Adrenal gland (tissue), 12 donors: ENCODE results near the gene SLC19A1. TPM values are rescaled to one million over a fixed set of nuclear protein-coding genes. Genes with fewer than 3 reads are reported as not detected.
A peak's percentile ranks its signal among the peaks of the same experiment; 100 is the strongest.

Experiments
- DNase-seq, 7 donors: peaks; one replicate each; pipeline ENCODE4 v3.0.0-alpha.2; 2019 to 2020
- H3K27ac ChIP-seq, 5 donors: fragments of 200-600 bp; sonication (generic) in 4 of 5; 1 replicate in 3 of 5; 2 replicates in 2 of 5; pipeline versions ENCODE4 v1.5.1 to v1.8.0; 2016 to 2020; ENCODE audit warnings: mild to moderate bottlenecking in 1 of 5
- H3K27me3 ChIP-seq: fragments of 200-600 bp; 2 replicates; pipeline ENCODE4 v1.8.0; 2021
- H3K36me3 ChIP-seq, 2 donors: fragments of 200-600 bp; replicated peaks in 1 of 2; 1 replicate in 1 of 2; 2 replicates in 1 of 2; pipeline versions ENCODE4 v1.5.1 to v1.8.0; 2018 to 2022
- H3K4me1 ChIP-seq, 2 donors: fragments of 200-600 bp; replicated peaks in 1 of 2; 1 replicate in 1 of 2; 2 replicates in 1 of 2; pipeline versions ENCODE4 v1.5.1 to v1.8.0; 2018 to 2021
- H3K4me3 ChIP-seq, 4 donors: fragments of 200-600 bp; sonication (generic) in 3 of 4; one replicate each; pipeline ENCODE4 v1.5.1; 2016 to 2018
- H3K9me3 ChIP-seq, 3 donors: fragments of 200-600 bp; sonication (generic) in 1 of 3; replicated peaks in 1 of 3; 1 replicate in 2 of 3; 2 replicates in 1 of 3; pipeline versions ENCODE4 v1.5.1 to v1.8.0; 2016 to 2021
- CTCF ChIP-seq, 6 experiments: fragments of 450-650 bp in 4 of 6; fragments of 200-600 bp in 2 of 6; sonication (generic) in 1 of 6; IDR thresholded peaks; 1 replicate in 5 of 6; 2 replicates in 1 of 6; pipeline versions ENCODE4 v1.5.1 to v1.8.0; 2016 to 2021; ENCODE audit warnings: antibody characterized with exemption in 6 of 6, mild to moderate bottlenecking in 2 of 6, moderate library complexity in 1 of 6
- POLR2A ChIP-seq, 2 donors: fragments of 450-650 bp; IDR thresholded peaks; one replicate each; pipeline ENCODE4 v1.6.1; 2017; ENCODE audit warnings: antibody characterized with exemption in 2 of 2, mild to moderate bottlenecking in 2 of 2, moderate library complexity in 1 of 2
- WGBS, 4 donors: extraction: QIAGEN DNeasy Blood & Tissue Kit in 2 of 4; methylation state at CpG; one replicate each; pipeline versions ENCODE4 v1.1.5 to v1.1.7; 2013 to 2017; 5-methylcytosine and 5-hydroxymethylcytosine counted together
- intact Hi-C, 2 donors: fragments of 100-400 bp; cut with DNase I; formaldehyde crosslinking; loops; one replicate each; pipeline versions ENCODE4 v1.14.1 to v1.15.0; 2022 to 2023
- polyA plus RNA-seq, 3 donors: library from polyadenylated mRNA; stranded (reverse); fragments of 200-250 nt in 2 of 3; fragments of 350-450 nt in 1 of 3; fragmentation: Illumina TruSeq in 1 of 3; extraction: RNeasy Lipid Tissue Mini Kit (QIAGEN cat#74804) in 1 of 3; gene quantifications; one replicate each; pipeline ENCODE4 v1.2.3, GENCODE V29; 2013 to 2014
- total RNA-seq, 9 donors: library from RNA; depleted of rRNA in 4 of 9; stranded (reverse); fragments of >200 nt in 4 of 9; fragments of 120-200 nt in 1 of 9; fragmentation: NEBNext Ultra II Directional in 1 of 9; extraction: Animal tissue kit (Norgen Biotek cat#: 25700) in 1 of 9; gene quantifications; one replicate each; pipeline versions ENCODE4 v1.1.0 to v1.2.4, GENCODE V29; 2013 to 2023
- donor health status: healthy with polysubstance abuse.
- donor health status: Bipolar disorder and iron deficiency.
- donor health status: DM: yes; HTN: yes; CAD: no.
- donor health status: DM: no; HTN: no; CAD: no.
- donor health status: DM: no; HTN: no; CAD: no.
- donor health status: DM: yes; HTN: yes; CAD: no.

Gene SLC19A1
- total and polyA plus RNA-seq, 12 donors: 1.7 to 21.2 (median 15.3) TPM

- peaks cover 0 to 4% of the 10 kb centered on the region in 2 donors for H3K4me1 ChIP-seq
- intact Hi-C loops: no loop called here
- H3K9me3 ChIP-seq: no peaks in the 10 kb centered on the region
- 96% methylated on average over 5 of the region's 5 CpGs for WGBS, 4 donors
- TF ChIP-seq CTCF (IDR thresholded peaks at IDR 0.05) (no peak), POLR2A (IDR thresholded peaks at IDR 0.05) (no peak)
- no peak for DNase-seq
- H3K27me3 ChIP-seq: no peaks in the 10 kb centered on the region
- no peaks in the 10 kb centered on the region for H3K36me3 ChIP-seq
- H3K27ac ChIP-seq: no peak overlapping the region
- H3K4me3 ChIP-seq: no peak overlapping the region
Observed at GRCh38 chr21:45461369-45461750, 80.9 kb downstream of the SLC19A1 start.

- no peak for TF ChIP-seq POLR2A (IDR thresholded peaks at IDR 0.05)
- no peak for TF ChIP-seq CTCF (IDR thresholded peaks at IDR 0.05)
- WGBS, 4 donors: 73 to 82% (median 81%) methylated on average over 9 of the region's 9 CpGs
- H3K4me3 ChIP-seq: no peak overlapping the region
- intact Hi-C loops: no loop called here
- DNase-seq: no peak
- no peaks in the 10 kb centered on the region for H3K9me3 ChIP-seq
- H3K27me3 ChIP-seq: no peaks in the 10 kb centered on the region
- peaks cover 0 to 4% of the 10 kb centered on the region in 2 donors for H3K4me1 ChIP-seq
- H3K27ac ChIP-seq: peak overlapping the region in 2 of 5 donors; percentile 35 to 61
- H3K36me3 ChIP-seq: no peaks in the 10 kb centered on the region
Observed at GRCh38 chr21:45460611-45461368, 81.5 kb downstream of the SLC19A1 start.

- no peak for TF ChIP-seq POLR2A (IDR thresholded peaks at IDR 0.05)
- TF ChIP-seq CTCF (IDR thresholded peaks at IDR 0.05): no peak
- H3K4me1 ChIP-seq: peaks cover 0 to 4% of the 10 kb centered on the region in 2 donors
- H3K36me3 ChIP-seq: no peaks in the 10 kb centered on the region
- H3K4me3 ChIP-seq: no peak overlapping the region
- no peaks in the 10 kb centered on the region for H3K9me3 ChIP-seq
- H3K27ac ChIP-seq: peak overlapping the region in 2 of 5 donors; percentile 35 to 61
- DNase-seq: no peak
- WGBS, 4 donors: 90 to 96% (median 93%) methylated on average over 16 to 23 of the region's 23 CpGs
- intact Hi-C loops: no loop called here
- H3K27me3 ChIP-seq: no peaks in the 10 kb centered on the region
Observed at GRCh38 chr21:45460011-45460565, 82.2 kb downstream of the SLC19A1 start.

- Histone ChIP-seq H3K36me3 (no peaks in the 10 kb centered on the region), H3K4me3 (no peak overlapping the region), H3K9me3 (no peaks in the 10 kb centered on the region), H3K4me1 (peaks cover 0 to 4% of the 10 kb centered on the region in 2 donors), H3K27me3 (no peaks in the 10 kb centered on the region), H3K27ac (no peak overlapping the region)
- 83 to 98% (median 92%) methylated on average over 1 to 23 of the region's 23 CpGs for WGBS, 4 donors
- TF ChIP-seq CTCF (IDR thresholded peaks at IDR 0.05) (no peak), POLR2A (IDR thresholded peaks at IDR 0.05) (no peak)
- DNase-seq: no peak
- intact Hi-C loops: no loop called here
Observed at GRCh38 chr21:45459171-45460010, 82.8 kb downstream of the SLC19A1 start.
